ENCODE data around the gene MTHFR.

MTHFR gene

GRCh38 chr1:11805422-11806306, at the start of gene MTHFR, which contains the start of gene CLCN6:
MTHFR (minus strand) TSS chr1:11805964; CDS start chr1:11803116, 2,848 bp downstream.
CLCN6 (plus strand) TSS chr1:11806191; CDS start chr1:11806263, 72 bp downstream.
- peak; percentile 99 for DNase-seq

DNA sequence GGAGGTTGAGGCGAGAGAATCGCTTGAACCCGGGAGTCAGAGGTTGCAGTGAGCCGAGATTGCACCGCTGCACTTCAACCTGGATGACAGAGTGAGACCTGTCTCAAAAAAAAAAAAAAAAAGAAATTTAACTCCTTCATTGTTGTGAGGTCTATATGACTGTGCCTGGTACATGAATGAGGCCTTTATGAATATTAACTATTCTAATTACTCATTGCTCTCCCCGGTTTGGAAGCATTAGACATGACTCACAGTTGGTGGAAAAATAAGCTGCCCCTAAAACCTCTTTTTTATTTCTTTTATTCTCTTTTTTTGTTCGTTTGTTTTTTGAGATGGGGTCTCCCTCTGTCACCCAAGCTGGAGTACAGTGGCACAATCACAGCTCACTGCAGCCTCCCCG, 49.7 kb upstream of the MTHFR start:
- DNase-seq, result no peak

GRCh38 chr1:11854519-11854918, 48.8 kb upstream of the MTHFR start:
- no peak for DNase-seq

DNA sequence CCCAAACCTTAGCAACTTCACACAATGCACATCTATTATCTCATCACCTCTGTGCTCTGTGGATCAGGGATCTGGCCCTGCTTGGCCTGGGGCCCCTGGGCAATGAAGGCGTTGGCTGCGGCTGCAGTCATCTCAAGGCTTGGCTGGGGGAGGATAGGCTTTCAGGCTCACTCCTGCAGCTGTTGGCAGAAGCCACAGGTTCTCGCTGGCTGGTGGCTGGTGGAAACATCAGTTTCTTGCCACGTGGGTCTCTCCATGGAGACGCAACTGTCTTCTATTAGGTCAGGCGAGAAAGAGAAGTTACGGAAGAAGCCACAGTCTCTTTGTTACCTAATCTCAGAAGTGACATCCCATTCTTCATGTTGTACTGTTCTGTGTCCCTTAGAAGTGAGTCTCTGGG, 45.4 kb upstream of the MTHFR start:
- no peak for DNase-seq

DNA sequence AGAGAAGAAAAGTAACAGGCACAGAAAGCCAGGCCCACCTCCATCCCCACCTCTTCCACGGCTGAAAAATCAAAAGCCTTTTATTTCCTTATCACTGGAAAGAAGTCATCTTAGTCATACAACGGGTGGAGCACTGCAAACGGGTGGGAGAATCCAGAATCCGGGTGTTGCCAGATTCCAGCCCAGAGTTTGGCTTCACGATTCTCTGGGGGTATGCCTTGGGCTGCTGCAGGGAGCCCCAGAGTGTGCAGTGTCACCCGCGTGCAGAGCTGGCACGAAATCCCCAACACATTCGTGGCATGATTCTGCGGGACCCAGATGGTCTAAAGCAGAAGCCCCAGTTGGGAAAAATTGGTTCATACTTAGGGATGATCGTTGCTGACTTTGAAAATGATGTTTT, 44.4 kb upstream of the MTHFR start:
- no peak for DNase-seq

- DNase-seq, result no peak
These were observed 42.6 kb upstream of the MTHFR start for GRCh38 chr1:11848373-11848700.

DNA sequence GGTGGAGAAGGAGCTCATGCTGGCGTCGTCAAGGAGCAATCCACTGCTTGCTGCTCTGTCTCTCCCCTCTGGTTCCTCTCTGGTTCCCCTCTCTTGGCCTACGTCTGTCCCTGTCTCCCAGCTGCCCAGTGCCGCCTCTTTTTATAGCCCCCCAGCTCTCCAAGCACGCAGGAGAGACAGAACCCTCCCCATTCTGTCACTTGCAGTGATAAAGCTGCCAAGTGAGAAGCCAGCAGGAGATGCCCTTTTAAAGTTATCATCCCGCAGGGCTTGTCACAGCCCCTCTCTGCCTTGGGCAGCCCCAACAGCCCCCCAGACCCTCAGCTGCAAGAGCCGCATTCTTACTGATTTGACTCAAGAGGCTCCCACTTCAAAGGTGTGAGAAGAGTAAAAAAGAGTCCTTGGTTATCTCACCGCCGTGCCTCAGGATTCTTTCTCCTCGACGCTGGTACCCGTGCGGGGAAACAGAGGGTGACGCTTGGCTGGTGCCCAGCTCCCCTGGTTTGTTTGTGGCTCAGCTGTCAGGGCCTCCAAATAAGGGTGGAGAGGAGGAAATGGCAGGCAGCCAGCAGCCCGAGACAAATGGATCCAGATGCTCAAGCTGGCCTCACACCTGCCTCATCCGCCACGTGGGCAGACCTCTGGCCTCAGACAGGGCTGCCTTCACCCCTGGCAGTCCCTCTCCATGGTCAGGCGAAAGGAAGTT, 42.1 kb upstream of the MTHFR start, which contains the start of gene NPPA:
Gene NPPA (minus strand): TSS at position 117 of the 706 bp plus-strand sequence. CDS start 99 bp downstream, at position 18.
- no peak for DNase-seq

- DNase-seq, result no peak
These were observed 40.0 kb upstream of the MTHFR start for GRCh38 chr1:11845641-11846335.

- no peak for DNase-seq
These were observed 36.6 kb upstream of the MTHFR start for GRCh38 chr1:11842154-11843041.

DNA sequence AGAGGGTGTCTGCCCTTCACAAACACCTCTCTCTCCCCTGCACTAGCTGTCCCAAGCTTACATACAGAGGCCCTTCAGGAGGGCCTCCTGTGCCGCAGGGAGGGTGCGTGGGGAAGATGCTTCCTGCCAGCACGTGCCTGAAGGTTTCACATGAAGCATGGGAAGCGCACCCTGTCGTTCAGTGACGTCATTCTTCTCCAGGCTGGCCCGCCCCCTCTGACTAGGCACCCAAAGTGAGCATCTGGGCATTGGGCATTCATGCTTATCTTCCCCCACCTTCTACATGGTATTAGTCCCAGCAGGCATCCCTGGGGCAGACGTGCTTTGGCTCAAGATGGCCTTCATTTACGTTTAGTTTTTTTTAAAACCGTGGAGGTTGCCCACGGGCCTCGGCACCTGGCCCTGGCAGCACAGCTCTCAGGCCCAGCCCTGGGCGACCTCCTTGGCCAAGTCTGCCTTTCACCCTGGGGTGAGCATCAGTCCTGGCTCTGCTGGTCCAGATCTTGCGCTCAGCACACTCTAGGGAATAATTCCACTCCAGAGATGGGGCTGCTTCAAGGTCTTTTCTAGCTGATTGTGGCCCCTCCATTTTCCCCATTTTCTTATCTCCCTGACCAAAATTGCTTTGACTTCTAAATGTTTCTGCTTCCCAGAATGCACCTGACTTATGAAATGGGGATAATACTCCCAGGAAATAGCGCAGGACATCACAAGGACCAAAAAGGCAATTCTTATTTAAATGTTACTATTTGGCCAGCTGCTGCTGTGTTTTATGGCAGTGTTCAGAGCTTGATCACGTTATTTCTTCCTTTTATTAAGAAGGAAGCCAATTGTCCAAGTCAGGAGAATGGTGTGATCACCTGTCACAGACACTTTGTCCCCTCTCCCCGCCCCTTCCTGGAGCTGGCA, 35.7 kb upstream of the MTHFR start:
- no peak for DNase-seq

DNA sequence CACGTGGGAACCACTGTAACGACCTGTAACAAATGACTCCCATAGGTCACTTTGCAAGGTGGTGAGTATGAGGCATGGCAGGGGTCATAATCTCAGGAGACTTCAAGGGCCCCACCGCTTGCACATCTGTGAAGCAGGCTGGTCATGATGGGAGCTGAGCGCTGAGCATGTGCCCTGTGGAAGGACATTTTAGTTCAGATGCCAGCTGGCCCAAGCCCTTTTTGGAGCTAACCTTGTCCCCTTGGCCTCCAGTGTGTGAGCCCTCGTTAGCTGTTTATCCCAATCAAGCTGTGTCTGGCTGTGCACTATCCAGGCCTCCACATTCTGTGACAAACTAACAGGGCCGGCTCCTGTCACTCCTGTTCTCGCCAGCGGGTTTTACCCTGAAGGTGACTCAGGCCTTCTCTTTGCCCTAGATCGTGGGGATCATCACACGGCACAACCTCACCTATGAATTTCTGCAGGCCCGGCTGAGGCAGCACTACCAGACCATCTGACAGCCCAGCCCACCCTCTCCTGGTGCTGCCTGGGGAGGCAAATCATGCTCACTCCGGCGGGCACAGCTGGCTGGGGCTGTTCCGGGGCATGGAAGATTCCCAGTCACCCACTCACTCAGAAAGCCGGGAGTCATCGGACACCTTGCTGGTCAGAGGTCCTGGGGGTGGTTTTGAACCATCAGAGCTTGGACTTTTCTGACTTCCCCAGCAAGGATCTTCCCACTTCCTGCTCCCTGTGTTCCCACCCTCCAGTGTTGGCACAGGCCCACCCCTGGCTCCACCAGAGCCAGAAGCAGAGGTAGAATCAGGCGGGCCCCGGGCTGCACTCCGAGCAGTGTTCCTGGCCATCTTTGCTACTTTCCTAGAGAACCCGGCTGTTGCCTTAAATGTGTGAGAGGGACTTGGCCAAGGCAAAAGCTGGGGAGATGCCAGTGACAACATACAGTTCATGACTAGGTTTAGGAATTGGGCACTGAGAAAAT, 34.3 kb upstream of the MTHFR start:
- DNase-seq, result no peak

DNA sequence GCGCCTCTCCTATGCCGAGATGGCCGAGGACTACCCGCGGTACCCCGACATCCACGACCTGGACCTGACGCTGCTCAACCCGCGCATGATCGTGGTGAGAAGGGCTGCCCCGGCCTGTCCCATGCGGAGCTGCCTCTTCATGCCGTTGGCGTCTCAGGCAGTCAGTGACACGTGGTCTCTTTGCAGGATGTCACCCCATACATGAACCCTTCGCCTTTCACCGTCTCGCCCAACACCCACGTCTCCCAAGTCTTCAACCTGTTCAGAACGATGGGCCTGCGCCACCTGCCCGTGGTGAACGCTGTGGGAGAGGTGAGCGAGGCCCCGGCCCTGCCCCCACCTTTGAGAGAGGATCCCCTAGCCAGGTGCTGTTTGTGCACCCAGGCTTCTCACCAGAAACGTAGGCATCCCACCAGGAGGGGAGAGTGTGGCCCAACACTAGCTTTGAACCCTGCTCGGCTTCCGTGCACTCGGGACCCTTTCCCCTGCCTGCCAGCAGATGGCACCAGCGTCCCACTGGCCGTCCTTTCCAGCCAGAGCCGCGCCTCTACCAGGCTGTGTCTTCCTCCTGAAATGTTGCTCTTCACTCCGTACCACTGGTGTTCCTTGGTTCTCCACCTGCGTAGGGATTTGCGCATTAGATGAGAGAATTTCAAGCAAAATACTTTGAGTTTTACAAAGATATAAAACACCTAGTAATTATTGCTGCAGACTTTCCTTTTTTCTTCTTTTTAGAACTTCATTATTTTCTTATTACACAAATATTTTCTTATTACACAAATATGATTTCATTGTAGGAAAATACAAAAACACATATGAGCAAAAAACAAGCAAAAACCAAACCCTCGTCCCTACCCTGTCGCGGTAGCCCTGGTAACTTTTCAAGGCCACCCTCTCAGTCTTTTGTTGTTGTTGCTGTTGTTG, 32.8 kb upstream of the MTHFR start:
- DNase-seq, result peak; percentile 43

GRCh38 chr1:11837767-11838348, 32.1 kb upstream of the MTHFR start:
- no peak for DNase-seq

- no peak for DNase-seq
These were observed 31.4 kb upstream of the MTHFR start for GRCh38 chr1:11836955-11837766.

DNA sequence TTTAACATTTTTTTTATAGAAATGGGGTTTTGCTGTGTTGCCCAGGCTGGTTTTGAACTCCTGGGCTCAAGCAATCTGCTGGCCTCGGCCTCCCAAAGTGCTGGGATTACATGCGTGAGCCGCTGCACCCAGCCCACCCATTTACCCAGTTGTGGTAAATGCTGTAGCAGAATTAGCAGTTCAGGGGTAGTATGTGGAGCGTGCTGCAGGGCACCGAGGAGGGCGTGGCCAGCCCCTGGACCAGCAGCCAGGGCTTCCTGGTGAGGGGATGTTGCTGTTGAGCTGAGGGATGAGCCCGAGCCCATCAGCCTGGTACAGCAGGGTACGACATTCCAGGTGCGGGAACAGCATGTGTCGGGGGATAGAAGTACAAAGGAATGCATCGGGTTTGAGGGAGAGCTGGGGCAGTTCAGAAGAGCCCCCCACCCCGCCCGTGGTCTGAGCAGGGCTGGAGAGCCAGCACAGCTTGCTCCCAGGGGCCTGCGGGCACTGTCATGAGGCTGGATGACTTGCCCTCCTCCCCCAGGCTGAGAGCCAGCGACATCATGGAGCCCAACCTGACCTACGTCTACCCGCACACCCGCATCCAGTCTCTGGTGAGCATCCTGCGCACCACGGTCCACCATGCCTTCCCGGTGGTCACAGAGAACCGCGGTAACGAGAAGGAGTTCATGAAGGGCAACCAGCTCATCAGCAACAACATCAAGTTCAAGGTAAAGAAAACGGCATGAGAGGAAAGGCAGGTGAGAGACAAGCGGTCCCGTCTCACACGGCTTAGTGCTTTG, 29.9 kb upstream of the MTHFR start:
- DNase-seq, result no peak

DNA sequence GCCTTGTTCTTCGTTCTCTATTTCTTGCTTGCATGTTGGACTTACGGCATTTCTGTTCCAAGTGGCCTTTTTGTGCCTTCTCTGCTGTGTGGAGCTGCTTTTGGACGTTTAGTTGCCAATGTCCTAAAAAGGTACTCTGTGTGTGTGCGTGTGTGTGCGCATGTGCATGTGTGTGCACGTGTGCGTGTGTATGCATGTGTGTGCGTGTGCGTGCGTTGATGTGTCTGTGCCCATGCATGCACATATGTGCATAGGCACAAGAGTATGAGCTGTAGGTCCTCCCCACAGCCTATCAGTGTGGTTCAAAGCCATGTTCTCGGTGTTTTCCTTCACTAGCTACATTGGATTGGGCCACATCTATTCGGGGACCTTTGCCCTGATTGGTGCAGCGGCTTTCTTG, 28.1 kb upstream of the MTHFR start:
- DNase-seq, result no peak

DNA sequence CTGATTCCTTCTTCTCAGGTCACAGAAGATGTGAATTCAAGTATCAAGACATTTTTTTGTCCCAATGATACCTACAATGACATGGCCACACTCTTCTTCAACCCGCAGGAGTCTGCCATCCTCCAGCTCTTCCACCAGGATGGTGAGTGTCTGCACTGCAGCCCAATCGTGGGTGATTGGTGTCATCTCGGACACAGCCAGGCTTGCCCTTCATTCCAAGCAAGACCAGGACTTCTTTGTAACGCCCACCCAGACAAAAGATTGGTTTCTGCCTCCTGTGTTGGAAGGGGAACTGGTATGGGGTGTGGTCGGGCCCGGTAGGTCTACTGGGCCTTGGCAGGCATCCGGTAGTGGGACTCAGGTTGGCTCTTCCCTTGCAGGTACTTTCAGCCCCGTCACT, 27.7 kb upstream of the MTHFR start:
- DNase-seq, result no peak
